HG02981 (cell line): ENCODE results near the gene MGME1.
"Not testable (repeated sequence)": the region's sequence is repeated elsewhere in the genome, so short reads cannot be mapped to it uniquely, and the experiment has no call there.

Source experiments
- ATAC-seq: cut with Tn5 transposase; IDR thresholded peaks from one replicate; pipeline ENCODE4 v1.9.1; 2021; ENCODE audit warnings: mild to moderate bottlenecking, moderate library complexity; ENCODE audit not compliant: unreplicated experiment

MGME1 gene

DNA sequence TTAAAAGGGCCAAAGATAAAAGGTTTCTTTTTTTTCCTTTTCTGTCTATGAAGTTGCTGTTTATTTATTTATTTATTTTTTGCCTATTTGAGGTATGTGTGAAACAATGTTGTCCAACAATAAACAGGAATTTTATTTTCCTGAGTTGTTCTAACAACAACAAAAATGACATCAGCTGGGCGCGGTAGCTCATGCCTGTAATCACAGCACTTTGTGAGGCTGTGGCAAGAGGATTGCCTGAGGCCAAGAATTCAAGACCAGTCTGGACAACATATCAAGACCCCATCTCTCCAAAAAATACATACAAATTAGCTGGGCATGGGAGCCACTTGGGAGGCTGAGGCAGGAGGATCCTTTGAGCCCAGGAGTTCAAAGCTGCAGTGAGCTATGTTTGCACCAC lies 44.1 kb downstream of the MGME1 start:
- no peak for ATAC-seq

DNA sequence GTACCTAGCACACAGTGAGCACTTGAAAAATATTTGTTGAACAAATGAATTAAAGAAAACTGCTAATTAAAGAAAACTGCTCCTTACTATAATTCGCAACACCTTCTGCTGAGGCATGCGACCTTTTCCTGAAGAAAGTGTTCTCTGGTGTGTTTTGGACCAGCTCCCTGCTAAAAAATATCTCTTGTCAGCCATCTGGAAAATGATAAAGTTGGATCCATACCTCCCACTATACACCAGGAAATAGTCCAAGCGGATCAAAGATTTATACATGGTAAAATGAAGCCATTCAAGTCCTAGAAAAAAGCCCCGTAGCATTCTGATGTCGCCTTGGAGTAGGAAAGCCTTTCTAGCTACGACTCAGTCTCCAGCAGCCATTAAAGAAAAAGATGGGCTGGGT lies 45.6 kb downstream of the MGME1 start:
- no peak for ATAC-seq

GRCh38 chr20:18016772-18017171 lies 48.0 kb downstream of the MGME1 start:
- ATAC-seq: no peak

DNA sequence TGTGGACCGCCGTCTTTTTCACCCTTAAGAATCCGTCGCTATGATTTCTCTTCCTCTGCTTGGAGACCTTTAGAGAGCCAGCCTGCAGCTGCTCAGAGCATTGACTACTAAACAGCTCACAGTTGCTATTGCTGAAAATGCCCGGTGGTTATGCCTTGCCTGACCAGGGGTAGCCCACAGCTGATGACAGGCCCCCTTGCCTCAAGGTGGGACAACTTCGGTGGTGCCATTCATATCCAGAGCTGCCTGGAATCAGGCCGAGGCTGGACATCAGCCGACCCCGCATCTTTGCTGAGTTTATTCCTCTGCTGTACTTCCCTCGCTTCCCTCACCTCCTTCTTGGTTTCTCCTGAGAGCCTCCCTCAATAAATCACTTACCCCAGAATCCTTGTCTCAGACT lies 49.3 kb downstream of the MGME1 start:
- ATAC-seq: no peak

DNA sequence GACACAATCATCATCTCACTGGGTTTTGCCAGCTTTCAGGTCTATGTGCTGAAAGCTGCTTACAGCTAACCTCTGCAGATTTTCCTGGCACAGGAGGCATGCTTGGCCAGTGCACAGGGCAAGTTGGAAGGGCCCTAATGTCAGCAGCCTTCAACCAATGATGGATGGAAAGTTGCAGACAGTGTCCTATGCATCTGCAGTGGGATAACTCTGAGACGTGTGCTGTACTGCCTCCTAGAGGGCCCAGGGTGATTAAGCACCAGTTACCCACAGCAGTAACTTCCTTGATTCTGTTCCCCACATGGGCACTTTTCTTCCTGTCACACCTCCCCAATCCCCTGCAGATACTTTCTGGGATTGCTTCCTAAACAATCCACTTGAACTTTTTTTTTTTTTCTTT lies 50.2 kb downstream of the MGME1 start:
- ATAC-seq: no peak

DNA sequence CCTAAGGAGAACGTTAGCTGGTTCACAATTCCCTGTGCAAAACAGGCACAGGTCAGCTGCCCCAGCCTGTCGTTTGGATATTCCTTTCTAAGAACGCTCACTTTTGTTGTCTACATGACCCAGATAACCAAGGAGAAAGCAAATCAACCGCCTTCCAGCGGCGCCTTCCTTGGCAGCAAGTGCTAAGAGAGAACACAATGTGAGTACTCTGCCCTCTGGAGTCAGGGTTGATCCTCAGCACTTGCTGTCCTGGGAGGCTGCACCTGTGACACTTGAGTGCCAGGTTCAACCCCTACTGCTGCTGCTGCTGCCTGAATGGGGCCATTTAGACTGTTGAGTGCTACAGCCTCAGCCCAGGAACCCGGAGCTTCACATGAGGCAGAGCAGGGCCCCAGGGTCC lies 52.1 kb downstream of the MGME1 start:
- ATAC-seq: no peak

GRCh38 chr20:18024606-18025127 lies 55.8 kb downstream of the MGME1 start:
- no peak for ATAC-seq

DNA sequence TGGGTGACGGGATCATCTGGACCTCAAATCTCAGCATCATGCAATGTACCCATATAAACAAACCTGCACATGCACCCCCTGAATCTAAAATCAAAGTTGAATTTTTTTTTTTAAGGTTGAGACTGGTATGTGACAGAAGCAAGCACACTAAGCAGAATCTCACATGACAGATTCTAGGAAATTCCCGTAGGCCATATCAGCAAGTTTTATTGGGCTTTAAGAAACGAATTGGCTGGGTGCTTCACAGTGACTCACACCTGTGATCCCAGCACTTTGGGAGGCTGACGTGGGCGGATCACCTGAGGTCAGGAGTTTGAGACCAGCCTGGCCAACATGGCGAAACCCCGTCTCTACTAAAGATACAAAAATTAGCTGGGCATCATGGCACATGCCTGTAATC lies 58.2 kb downstream of the MGME1 start:
- ATAC-seq: not testable (repeated sequence)

- no peak for ATAC-seq
Observed at GRCh38 chr20:18030020-18030419, 61.2 kb downstream of the MGME1 start.

GRCh38 chr20:18031050-18031449 lies 62.2 kb downstream of the MGME1 start:
- no peak for ATAC-seq

DNA sequence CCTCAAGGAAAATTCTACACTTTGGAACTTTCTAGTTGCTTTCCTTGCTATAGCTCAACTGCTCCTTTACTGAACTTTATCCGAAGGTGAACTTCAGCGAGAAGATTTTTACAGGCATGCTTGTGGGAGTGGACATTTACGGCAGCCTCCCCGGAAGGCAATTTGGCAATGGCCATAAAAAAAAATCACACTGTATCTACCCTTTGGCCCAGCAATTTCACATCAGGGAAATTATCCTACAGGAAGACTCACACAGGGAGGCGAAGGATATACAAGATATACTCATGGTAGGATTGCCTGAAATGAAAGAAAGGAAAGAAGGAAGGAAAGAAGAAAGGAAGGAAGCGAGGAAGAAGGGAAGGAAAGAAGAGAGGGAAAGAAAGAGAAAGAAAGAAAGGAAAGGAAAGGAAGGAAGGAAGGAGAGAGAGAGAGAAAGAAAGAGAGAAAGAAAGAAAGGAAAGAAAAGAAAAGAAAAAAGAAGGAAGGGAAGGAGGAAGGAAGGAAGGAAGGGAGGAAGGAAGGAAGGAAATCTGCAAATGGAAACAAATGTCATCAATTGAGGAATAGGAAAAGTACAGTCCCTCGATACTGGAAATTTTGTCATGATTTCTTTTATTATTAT lies 63.2 kb downstream of the MGME1 start:
- ATAC-seq: no peak

GRCh38 chr20:18032977-18033892 lies 64.4 kb downstream of the MGME1 start:
- no peak for ATAC-seq

DNA sequence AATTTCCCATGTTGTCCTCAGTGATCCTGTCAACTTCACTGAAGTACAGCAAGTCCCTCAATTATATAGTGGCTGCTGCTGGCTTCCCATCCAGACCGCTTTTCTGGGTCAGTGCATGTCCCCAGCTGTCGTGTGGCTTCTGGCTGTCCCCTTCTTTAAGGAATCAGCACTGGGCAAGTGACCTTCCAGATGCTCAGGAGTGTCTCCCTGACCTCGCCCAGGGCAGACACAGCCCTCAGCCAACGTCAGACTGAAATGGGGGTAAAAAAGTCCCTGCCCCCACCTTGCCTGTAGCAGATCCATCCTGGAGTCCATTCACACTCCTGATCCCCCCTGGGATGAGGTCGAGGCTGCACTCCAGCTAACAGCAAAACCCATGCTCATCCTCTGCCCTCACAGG lies 65.2 kb downstream of the MGME1 start:
- no peak for ATAC-seq

DNA sequence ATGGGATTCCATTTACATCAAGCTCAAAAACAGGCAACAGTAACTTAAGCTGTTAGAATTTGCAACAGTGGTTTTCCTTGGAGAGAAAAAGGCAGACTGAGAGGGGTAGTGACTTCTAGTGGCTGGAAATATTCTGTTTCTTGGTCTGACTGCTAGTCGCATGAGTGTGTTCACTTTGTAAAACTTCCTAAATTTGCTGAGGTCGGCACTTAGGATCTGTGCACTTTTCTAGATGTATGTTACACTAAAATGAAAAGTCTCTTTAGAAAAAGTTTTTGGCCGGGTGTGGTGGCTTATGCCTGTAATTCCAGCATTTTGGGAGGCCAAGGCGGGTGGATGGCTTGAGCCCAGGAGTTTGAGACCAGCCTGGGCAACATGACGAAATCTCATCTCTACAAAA lies 70.2 kb downstream of the MGME1 start:
- ATAC-seq: no peak
